Memory B cell (primary cell): ENCODE results near the gene CPSF3.
A peak's percentile ranks its signal among the peaks of the same experiment; 100 is the strongest.

ENCODE experiments used
- ATAC-seq: fragments of 150-1000 bp; cut with Tn5 transposase; 2 replicates; pipeline ENCODE4 v1.10.0; 2021; ENCODE audit warnings: low read depth, mild to moderate bottlenecking, moderate library complexity
- DNase-seq, 2 donors: peaks; one replicate each; pipeline ENCODE4 v3.0.0; 2022; ENCODE audit warnings: low spot score in 2 of 2
- H3K27ac Mint-ChIP-seq: one replicate; pipeline ENCODE4 v1.8.0; 2022; ENCODE audit warnings: mild to moderate bottlenecking, moderate library complexity, mixed read lengths
- H3K27me3 Mint-ChIP-seq: one replicate; pipeline ENCODE4 v1.8.0; 2022; ENCODE audit warnings: mixed read lengths
- H3K36me3 Mint-ChIP-seq: one replicate; pipeline ENCODE4 v1.8.0; 2022; ENCODE audit warnings: mild to moderate bottlenecking, mixed read lengths
- H3K4me1 Mint-ChIP-seq: one replicate; pipeline ENCODE4 v1.8.0; 2022; ENCODE audit warnings: mixed read lengths
- H3K4me3 Mint-ChIP-seq: one replicate; pipeline ENCODE4 v1.8.0; 2022; ENCODE audit warnings: mild to moderate bottlenecking, moderate library complexity, mixed read lengths
- H3K9me3 Mint-ChIP-seq: one replicate; pipeline ENCODE4 v1.8.0; 2022; ENCODE audit warnings: mixed read lengths

CPSF3 gene

GRCh38 chr2:9517118-9517782 lies 93.8 kb downstream of the CPSF3 start:
- Mint-ChIP-seq H3K36me3 (peaks cover 44% of the 10 kb centered on the region), H3K9me3 (no peaks in the 10 kb centered on the region), H3K27ac (peak overlapping the region; percentile 78), H3K4me3 (no peak overlapping the region), H3K27me3 (no peaks in the 10 kb centered on the region), H3K4me1 (no peaks in the 10 kb centered on the region)
- DNase-seq (no peak), ATAC-seq (no peak)

- H3K27ac Mint-ChIP-seq, result no peak overlapping the region
- no peak for ATAC-seq
- DNase-seq, result no peak
- no peaks in the 10 kb centered on the region for H3K9me3 Mint-ChIP-seq
- H3K4me3 Mint-ChIP-seq, result no peak overlapping the region
- no peaks in the 10 kb centered on the region for H3K27me3 Mint-ChIP-seq
- peaks cover 43% of the 10 kb centered on the region for H3K36me3 Mint-ChIP-seq
- no peaks in the 10 kb centered on the region for H3K4me1 Mint-ChIP-seq
Measured at GRCh38 chr2:9518163-9518562, 94.7 kb downstream of the CPSF3 start.

DNA sequence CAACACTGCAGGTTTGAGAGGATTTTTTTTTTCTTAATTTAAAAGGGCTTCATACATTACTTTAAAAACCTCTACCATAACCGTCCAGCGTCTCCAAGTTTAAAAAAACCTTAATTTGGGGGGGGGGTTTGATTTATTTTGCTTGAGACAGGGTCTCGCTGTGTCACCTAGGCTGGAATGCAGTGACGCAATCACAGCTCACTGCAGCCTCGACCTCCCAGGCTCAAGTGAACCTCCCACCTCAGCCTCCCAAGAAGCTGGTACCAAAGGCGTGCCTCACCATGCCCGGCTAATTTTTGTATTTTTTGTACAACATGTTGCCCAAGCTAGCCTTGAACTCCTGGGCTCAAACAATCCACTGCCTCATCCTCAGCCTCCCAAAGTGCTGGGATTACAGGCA lies 95.3 kb downstream of the CPSF3 start:
- Mint-ChIP-seq H3K27me3 (no peaks in the 10 kb centered on the region), H3K9me3 (no peaks in the 10 kb centered on the region), H3K4me3 (no peak overlapping the region), H3K4me1 (no peaks in the 10 kb centered on the region), H3K36me3 (peaks cover 40% of the 10 kb centered on the region), H3K27ac (no peak overlapping the region)
- DNase-seq (no peak), ATAC-seq (no peak)

- Mint-ChIP-seq H3K27ac (no peak overlapping the region), H3K27me3 (no peaks in the 10 kb centered on the region), H3K4me1 (no peaks in the 10 kb centered on the region), H3K36me3 (peaks cover 37% of the 10 kb centered on the region), H3K4me3 (no peak overlapping the region), H3K9me3 (no peaks in the 10 kb centered on the region)
- no peak for DNase-seq
- no peak for ATAC-seq
Measured at GRCh38 chr2:9519250-9519649, 95.8 kb downstream of the CPSF3 start.
